Neural cell (in vitro differentiated cells): ENCODE measurements around the gene SLC43A1. TPM values are rescaled to one million over a fixed set of nuclear protein-coding genes. Genes with fewer than 3 reads are reported as not detected.

Source experiments
- H2AFZ ChIP-seq: fragments of 200-600, 300-800 bp; sonication (generic), shearing (Covaris generic); 2 replicates; pipeline ENCODE4 v1.6.0; 2014; ENCODE audit warnings: low read depth, mild to moderate bottlenecking, antibody characterized with exemption, low read length, moderate library complexity
- H3F3A ChIP-seq: fragments of 200-600 bp; shearing (Covaris generic); 2 replicates; pipeline ENCODE4 v1.6.1; 2016; ENCODE audit warnings: mild to moderate bottlenecking, moderate library complexity, mixed read lengths, antibody characterized with exemption, low read length; ENCODE audit not compliant: insufficient read depth, poor library complexity, severe bottlenecking
- H3K27ac ChIP-seq: fragments of 200-600, 300-800 bp; sonication (generic), shearing (Covaris generic); 2 replicates; pipeline ENCODE4 v1.5.1; 2014; ENCODE audit warnings: mild to moderate bottlenecking, low read length, moderate library complexity
- H3K27me3 ChIP-seq: fragments of 300-800, 200-600 bp; sonication (generic), shearing (Covaris generic); 2 replicates; pipeline ENCODE4 v1.6.0; 2014; ENCODE audit warnings: mild to moderate bottlenecking, low read depth, low read length, moderate library complexity; ENCODE audit not compliant: insufficient read depth
- H3K36me3 ChIP-seq: fragments of 300-800, 200-600 bp; sonication (generic), shearing (Covaris generic); 2 replicates; pipeline ENCODE4 v1.5.1; 2014; ENCODE audit warnings: mild to moderate bottlenecking, antibody characterized with exemption, low read length, moderate library complexity; ENCODE audit not compliant: insufficient read depth
- H3K4me2 ChIP-seq: fragments of 300-800, 200-600 bp; sonication (generic), shearing (Covaris generic); 2 replicates; pipeline ENCODE4 v1.6.0; 2014; ENCODE audit warnings: mild to moderate bottlenecking, low read length
- H3K4me3 ChIP-seq: fragments of 300-800, 200-600 bp; sonication (generic), shearing (Covaris generic); 2 replicates; pipeline ENCODE4 v1.5.1; 2014; ENCODE audit warnings: mild to moderate bottlenecking, low read length, moderate library complexity
- H3K79me2 ChIP-seq: fragments of 200-600 bp; shearing (Covaris generic); replicated peaks from 2 replicates; pipeline ENCODE4 v1.6.0; 2014; ENCODE audit warnings: mild to moderate bottlenecking, low read length, moderate library complexity; ENCODE audit not compliant: insufficient read depth
- H3K9ac ChIP-seq: fragments of 300-800, 200-600 bp; sonication (generic), shearing (Covaris generic); 2 replicates; pipeline ENCODE4 v1.6.1; 2016; ENCODE audit warnings: mild to moderate bottlenecking, low read length, mixed read lengths
- H3K9me2 ChIP-seq: fragments of 200-600 bp; shearing (Covaris generic); 2 replicates; pipeline ENCODE4 v1.6.1; 2016; ENCODE audit warnings: mild to moderate bottlenecking, low read length, mixed read lengths; ENCODE audit not compliant: insufficient read depth
- H3K9me3 ChIP-seq: fragments of 200-600, 300-800 bp; sonication (generic), shearing (Covaris generic); 2 replicates; pipeline ENCODE4 v1.6.1; 2016; ENCODE audit warnings: mild to moderate bottlenecking, mixed run types, low read length, moderate library complexity, mixed read lengths
- H4K20me1 ChIP-seq: fragments of 200-600 bp; shearing (Covaris generic); 2 replicates; pipeline ENCODE4 v1.6.1; 2016; ENCODE audit warnings: mild to moderate bottlenecking, mixed run types; ENCODE audit not compliant: insufficient read depth
- CTCF ChIP-seq: fragments of 450-650 bp; IDR thresholded peaks from 2 replicates; pipeline ENCODE4 v1.5.1; 2014; ENCODE audit warnings: antibody characterized with exemption, mild to moderate bottlenecking, moderate library complexity; ENCODE audit not compliant: poor library complexity, severe bottlenecking
- EP300 ChIP-seq: fragments of 450-650 bp; conservative IDR thresholded peaks from 2 replicates; pipeline ENCODE4 v1.6.1; 2014; ENCODE audit warnings: antibody characterized with exemption, mild to moderate bottlenecking, moderate library complexity; ENCODE audit not compliant: poor library complexity, severe bottlenecking
- EZH2 ChIP-seq: fragments of 200-600, 300-800 bp; shearing (Covaris generic), sonication (generic); IDR thresholded peaks from 2 replicates; pipeline ENCODE4 v1.6.1; 2014; ENCODE audit warnings: antibody characterized with exemption, low read length, borderline replicate concordance, mild to moderate bottlenecking; ENCODE audit not compliant: insufficient read depth, poor library complexity, severe bottlenecking
- MXI1 ChIP-seq: fragments of 450-650 bp; conservative IDR thresholded peaks from 2 replicates; pipeline ENCODE4 v1.6.1; 2014; ENCODE audit warnings: antibody characterized with exemption, mild to moderate bottlenecking; ENCODE audit not compliant: poor library complexity, severe bottlenecking
- POLR2AphosphoS5 ChIP-seq: IDR thresholded peaks from 2 replicates; pipeline ENCODE4 v1.6.1; 2012
- RAD21 ChIP-seq: fragments of 450-650 bp; conservative IDR thresholded peaks from 2 replicates; pipeline ENCODE4 v1.6.1; 2014; ENCODE audit warnings: antibody characterized with exemption, mild to moderate bottlenecking, moderate library complexity
- SMC3 ChIP-seq: fragments of 450-650 bp; conservative IDR thresholded peaks from 2 replicates; pipeline ENCODE4 v1.6.1; 2014; ENCODE audit warnings: antibody characterized with exemption, mild to moderate bottlenecking, moderate library complexity; ENCODE audit not compliant: poor library complexity
- TAF1 ChIP-seq: IDR thresholded peaks from 2 replicates; pipeline ENCODE4 v1.6.1; 2012; ENCODE audit warnings: low read depth
- polyA plus RNA-seq: library from polyadenylated mRNA; depleted of rRNA; stranded (reverse); fragments of >200 nt; gene quantifications from 2 replicates; pipeline ENCODE4 v1.2.3, GENCODE V29; 2014
- TF ChIP-seq, protein P1 (sequence below): IDR thresholded peaks from 2 replicates; pipeline ENCODE4 v1.6.1; 2012; ENCODE audit warnings: borderline replicate concordance

Gene SLC43A1
- polyA plus RNA-seq, 1 donor from 2014 or later, result 3.3 TPM

GRCh38 chr11:57467508-57468157 is 47.9 kb downstream of the SLC43A1 start:
- Histone ChIP-seq H3K4me2 (no peak overlapping the region), H3K9me3 (no peaks in the 10 kb centered on the region), H3K9ac (no peak overlapping the region)

DNA sequence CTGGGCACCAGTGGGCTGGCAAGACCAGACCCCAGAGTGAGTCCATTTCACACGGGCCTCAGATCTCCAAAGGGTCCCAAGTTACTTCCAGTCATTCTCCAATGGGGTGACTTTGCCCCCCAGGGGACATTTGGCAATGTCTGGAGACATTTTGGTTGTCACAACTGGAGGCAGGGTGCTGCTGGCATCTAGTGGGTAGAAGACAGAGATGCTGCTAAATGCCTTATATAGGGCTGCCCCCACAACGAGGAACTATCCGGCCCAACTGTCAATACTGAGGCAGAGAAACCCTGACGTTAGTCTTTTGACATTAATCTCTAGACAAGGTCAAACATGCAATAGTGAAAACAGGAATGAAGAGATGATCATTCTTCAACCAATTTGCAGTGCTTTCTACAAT is 48.8 kb downstream of the SLC43A1 start:
- no peaks in the 10 kb centered on the region for H3K9me3 ChIP-seq
- no peaks in the 10 kb centered on the region for H3K9me2 ChIP-seq
- no peak for TF ChIP-seq CTCF
- no peak for TF ChIP-seq TAF1
- no peak for TF ChIP-seq EZH2
- no peak for TF ChIP-seq RAD21
- TF ChIP-seq MXI1, result no peak
- no peak for TF ChIP-seq POLR2AphosphoS5
- TF ChIP-seq, protein P1, sequence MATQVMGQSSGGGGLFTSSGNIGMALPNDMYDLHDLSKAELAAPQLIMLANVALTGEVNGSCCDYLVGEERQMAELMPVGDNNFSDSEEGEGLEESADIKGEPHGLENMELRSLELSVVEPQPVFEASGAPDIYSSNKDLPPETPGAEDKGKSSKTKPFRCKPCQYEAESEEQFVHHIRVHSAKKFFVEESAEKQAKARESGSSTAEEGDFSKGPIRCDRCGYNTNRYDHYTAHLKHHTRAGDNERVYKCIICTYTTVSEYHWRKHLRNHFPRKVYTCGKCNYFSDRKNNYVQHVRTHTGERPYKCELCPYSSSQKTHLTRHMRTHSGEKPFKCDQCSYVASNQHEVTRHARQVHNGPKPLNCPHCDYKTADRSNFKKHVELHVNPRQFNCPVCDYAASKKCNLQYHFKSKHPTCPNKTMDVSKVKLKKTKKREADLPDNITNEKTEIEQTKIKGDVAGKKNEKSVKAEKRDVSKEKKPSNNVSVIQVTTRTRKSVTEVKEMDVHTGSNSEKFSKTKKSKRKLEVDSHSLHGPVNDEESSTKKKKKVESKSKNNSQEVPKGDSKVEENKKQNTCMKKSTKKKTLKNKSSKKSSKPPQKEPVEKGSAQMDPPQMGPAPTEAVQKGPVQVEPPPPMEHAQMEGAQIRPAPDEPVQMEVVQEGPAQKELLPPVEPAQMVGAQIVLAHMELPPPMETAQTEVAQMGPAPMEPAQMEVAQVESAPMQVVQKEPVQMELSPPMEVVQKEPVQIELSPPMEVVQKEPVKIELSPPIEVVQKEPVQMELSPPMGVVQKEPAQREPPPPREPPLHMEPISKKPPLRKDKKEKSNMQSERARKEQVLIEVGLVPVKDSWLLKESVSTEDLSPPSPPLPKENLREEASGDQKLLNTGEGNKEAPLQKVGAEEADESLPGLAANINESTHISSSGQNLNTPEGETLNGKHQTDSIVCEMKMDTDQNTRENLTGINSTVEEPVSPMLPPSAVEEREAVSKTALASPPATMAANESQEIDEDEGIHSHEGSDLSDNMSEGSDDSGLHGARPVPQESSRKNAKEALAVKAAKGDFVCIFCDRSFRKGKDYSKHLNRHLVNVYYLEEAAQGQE, result no peak
- no peak for TF ChIP-seq EP300

More at GRCh38 chr11:57467508-57468157, 47.9 kb downstream of the SLC43A1 start:
- TF ChIP-seq TAF1, result no peak
- no peak for TF ChIP-seq SMC3
- TF ChIP-seq RAD21, result no peak
- TF ChIP-seq MXI1, result no peak
- TF ChIP-seq POLR2AphosphoS5, result no peak
- TF ChIP-seq EZH2, result no peak
- TF ChIP-seq, protein P1, result no peak
- no peak for TF ChIP-seq CTCF
- no peak for TF ChIP-seq EP300
- no peaks in the 10 kb centered on the region for H4K20me1 ChIP-seq
- H3F3A ChIP-seq, result no peaks in the 10 kb centered on the region
- no peaks in the 10 kb centered on the region for H3K36me3 ChIP-seq
- H3K4me3 ChIP-seq, result no peak overlapping the region
- no peaks in the 10 kb centered on the region for H3K9me2 ChIP-seq
- H3K27ac ChIP-seq, result no peak overlapping the region
- H3K27me3 ChIP-seq, result no peaks in the 10 kb centered on the region
- H2AFZ ChIP-seq, result no peak overlapping the region
- no peaks in the 10 kb centered on the region for H3K79me2 ChIP-seq

More for the DNA sequence above, 48.8 kb downstream of the SLC43A1 start:
- Histone ChIP-seq H3K9ac (no peak overlapping the region), H3F3A (no peaks in the 10 kb centered on the region), H2AFZ (no peak overlapping the region), H3K4me3 (no peak overlapping the region), H3K4me2 (no peak overlapping the region), H3K36me3 (no peaks in the 10 kb centered on the region), H3K27ac (no peak overlapping the region), H4K20me1 (no peaks in the 10 kb centered on the region), H3K79me2 (no peaks in the 10 kb centered on the region), H3K27me3 (peaks cover 9% of the 10 kb centered on the region)
